A673 (cell line): ENCODE measurements around the gene MPZL2. TPM values are rescaled to one million over a fixed set of nuclear protein-coding genes. Genes with fewer than 3 reads are reported as not detected.

ENCODE experiments used
- BruUV-seq: library from RNA; stranded (reverse); fragments of 400-500 nt; replicated peaks from 2 replicates; lab custom pipeline; 2021; lab: Mats Ljungman, UMichigan
- CTCF ChIA-PET: fragments of 300-600 bp; sonication (Branson Sonifier 250); formaldehyde crosslinking; loops from one replicate; lab custom pipeline; 2022; ENCODE audit warnings: antibody characterized with exemption; lab: Charles Lee
- POLR2A ChIA-PET: fragments of 300-600 bp; sonication (Branson Sonifier 250); formaldehyde crosslinking; loops from one replicate; lab custom pipeline; 2022; ENCODE audit warnings: antibody characterized with exemption; ENCODE audit not compliant: low non-redundant PET; lab: Charles Lee
- DNase-seq: peaks from one replicate; pipeline ENCODE4 v3.0.0-alpha.2; 2015; ENCODE audit warnings: low spot score
- H3K27ac ChIP-seq: fragments of 200-600 bp; sonication (generic); 2 replicates; pipeline ENCODE4 v1.5.1; 2016; ENCODE audit warnings: mixed run types, low read depth, mild to moderate bottlenecking, mixed read lengths, antibody characterized with exemption, low read length; ENCODE audit not compliant: poor library complexity, severe bottlenecking
- H3K27me3 ChIP-seq: fragments of 200-600 bp; sonication (generic); replicated peaks from 2 replicates; pipeline ENCODE4 v1.6.1; 2017; ENCODE audit warnings: mixed run types, low read depth, mild to moderate bottlenecking, mixed read lengths, antibody characterized with exemption, low read length; ENCODE audit not compliant: insufficient read depth, poor library complexity
- H3K36me3 ChIP-seq: fragments of 200-600 bp; sonication (generic); 2 replicates; pipeline ENCODE4 v1.6.1; 2016; ENCODE audit warnings: mixed run types, mild to moderate bottlenecking, mixed read lengths, antibody characterized with exemption, low read length; ENCODE audit not compliant: insufficient read depth, poor library complexity, severe bottlenecking
- H3K4me1 ChIP-seq: fragments of 200-600 bp; sonication (generic); 2 replicates; pipeline ENCODE4 v1.6.1; 2017; ENCODE audit warnings: mixed run types, mild to moderate bottlenecking, mixed read lengths, antibody characterized with exemption, low read length; ENCODE audit not compliant: insufficient read depth, poor library complexity, severe bottlenecking
- H3K4me3 ChIP-seq: fragments of 200-600 bp; sonication (generic); 2 replicates; pipeline ENCODE4 v1.5.1; 2016; ENCODE audit warnings: low read depth, mixed run types, mild to moderate bottlenecking, mixed read lengths, low read length; ENCODE audit not compliant: poor library complexity, severe bottlenecking
- H3K9me3 ChIP-seq: fragments of 200-600 bp; sonication (generic); 2 replicates; pipeline ENCODE4 v1.6.1; 2016; ENCODE audit warnings: mixed run types, low read depth, mild to moderate bottlenecking, mixed read lengths, antibody characterized with exemption, low read length; ENCODE audit not compliant: poor library complexity, severe bottlenecking
- EZH2 ChIP-seq: fragments of 200-600 bp; sonication (generic); IDR thresholded peaks from 2 replicates; pipeline ENCODE4 v1.6.1; 2017; ENCODE audit warnings: borderline replicate concordance, low read depth, mild to moderate bottlenecking, mixed read lengths, antibody characterized with exemption, low read length; ENCODE audit not compliant: poor library complexity, severe bottlenecking
- intact Hi-C: fragments of 100-400 bp; cut with micrococcal nuclease; formaldehyde crosslinking; loops from one replicate; pipeline ENCODE4 v1.10.0; 2022; ENCODE audit not compliant: unreplicated experiment
- total RNA-seq: library from RNA; stranded (reverse); gene quantifications from 2 replicates; pipeline ENCODE4 v1.2.3, GENCODE V29; 2021
- TF ChIP-seq, protein P1 (sequence below): fragments of 300-800, 200-600 bp; sonication (generic); conservative IDR thresholded peaks from 2 replicates; pipeline ENCODE4 v1.5.1; 2017; ENCODE audit warnings: low read depth, mild to moderate bottlenecking, antibody characterized with exemption, low read length, moderate library complexity, mixed read lengths

The MPZL2 gene
- total RNA-seq, 1 experiment from 2014 or later: not detected

DNA sequence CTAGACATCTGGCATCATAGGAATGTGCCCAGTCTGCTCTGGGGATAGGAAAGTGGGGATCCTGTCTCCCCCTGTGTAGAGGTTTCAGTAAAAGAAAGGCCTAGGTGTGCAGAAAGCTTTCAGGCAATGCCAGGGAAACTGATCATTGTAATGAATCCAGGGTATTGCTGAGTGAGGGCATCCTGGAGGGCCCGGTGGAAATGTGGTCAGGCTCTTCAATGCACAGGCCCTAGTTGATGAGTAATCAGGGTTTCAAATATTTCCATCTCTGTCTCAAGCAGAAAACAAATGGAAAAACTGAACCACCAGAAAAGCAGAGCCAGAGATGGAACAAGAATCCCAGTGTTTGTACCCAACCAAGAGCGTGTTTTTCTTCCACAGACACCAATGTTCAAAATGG is 42.5 kb upstream of the MPZL2 start:
- peaks cover 33% of the 10 kb centered on the region for H3K27me3 ChIP-seq
- no TSS peak for BruUV-seq
- H3K4me1 ChIP-seq: no peaks in the 10 kb centered on the region
- H3K4me3 ChIP-seq: no peak overlapping the region
- H3K36me3 ChIP-seq: no peaks in the 10 kb centered on the region
- intact Hi-C loops: no loop called here
- H3K27ac ChIP-seq: no peak overlapping the region
- ChIA-PET CTCF (no interaction called here), POLR2A (no interaction called here)
- no peak for DNase-seq
- H3K9me3 ChIP-seq: no peaks in the 10 kb centered on the region
- TF ChIP-seq, protein P1, sequence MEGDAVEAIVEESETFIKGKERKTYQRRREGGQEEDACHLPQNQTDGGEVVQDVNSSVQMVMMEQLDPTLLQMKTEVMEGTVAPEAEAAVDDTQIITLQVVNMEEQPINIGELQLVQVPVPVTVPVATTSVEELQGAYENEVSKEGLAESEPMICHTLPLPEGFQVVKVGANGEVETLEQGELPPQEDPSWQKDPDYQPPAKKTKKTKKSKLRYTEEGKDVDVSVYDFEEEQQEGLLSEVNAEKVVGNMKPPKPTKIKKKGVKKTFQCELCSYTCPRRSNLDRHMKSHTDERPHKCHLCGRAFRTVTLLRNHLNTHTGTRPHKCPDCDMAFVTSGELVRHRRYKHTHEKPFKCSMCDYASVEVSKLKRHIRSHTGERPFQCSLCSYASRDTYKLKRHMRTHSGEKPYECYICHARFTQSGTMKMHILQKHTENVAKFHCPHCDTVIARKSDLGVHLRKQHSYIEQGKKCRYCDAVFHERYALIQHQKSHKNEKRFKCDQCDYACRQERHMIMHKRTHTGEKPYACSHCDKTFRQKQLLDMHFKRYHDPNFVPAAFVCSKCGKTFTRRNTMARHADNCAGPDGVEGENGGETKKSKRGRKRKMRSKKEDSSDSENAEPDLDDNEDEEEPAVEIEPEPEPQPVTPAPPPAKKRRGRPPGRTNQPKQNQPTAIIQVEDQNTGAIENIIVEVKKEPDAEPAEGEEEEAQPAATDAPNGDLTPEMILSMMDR: no peak
- TF ChIP-seq EZH2: no peak

DNA sequence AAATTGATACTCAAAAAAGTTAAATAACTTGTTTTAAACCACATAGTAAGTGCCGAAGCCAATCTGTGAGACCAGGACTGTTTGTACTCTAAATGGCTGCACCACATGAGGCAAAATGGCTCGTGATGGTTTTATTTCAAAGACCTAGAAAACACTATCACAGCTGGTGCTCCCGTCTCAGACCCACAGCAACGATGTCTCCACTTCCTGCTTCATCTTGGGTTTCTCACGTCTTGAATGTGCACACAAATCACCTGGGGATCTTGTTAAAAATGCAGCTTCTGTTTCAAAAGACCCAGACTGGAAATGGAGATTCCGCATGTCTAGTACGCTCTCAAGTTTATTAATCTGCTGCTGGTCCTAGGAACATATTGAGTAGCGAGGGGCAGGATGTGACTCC is 41.6 kb upstream of the MPZL2 start:
- Histone ChIP-seq H3K27me3 (peaks cover 41% of the 10 kb centered on the region), H3K4me3 (no peak overlapping the region), H3K27ac (no peak overlapping the region), H3K36me3 (no peaks in the 10 kb centered on the region), H3K4me1 (no peaks in the 10 kb centered on the region), H3K9me3 (no peaks in the 10 kb centered on the region)
- DNase-seq: no peak
- ChIA-PET POLR2A (interaction anchor here (0.6 kb wide), 1 partner anchor 255 kb away, joined by 3 read pairs; no protein-coding TSS in a partner anchor), CTCF (no interaction called here)
- TF ChIP-seq, protein P1: no peak
- TF ChIP-seq EZH2: no peak
- intact Hi-C loops: no loop called here
- BruUV-seq: no TSS peak

DNA sequence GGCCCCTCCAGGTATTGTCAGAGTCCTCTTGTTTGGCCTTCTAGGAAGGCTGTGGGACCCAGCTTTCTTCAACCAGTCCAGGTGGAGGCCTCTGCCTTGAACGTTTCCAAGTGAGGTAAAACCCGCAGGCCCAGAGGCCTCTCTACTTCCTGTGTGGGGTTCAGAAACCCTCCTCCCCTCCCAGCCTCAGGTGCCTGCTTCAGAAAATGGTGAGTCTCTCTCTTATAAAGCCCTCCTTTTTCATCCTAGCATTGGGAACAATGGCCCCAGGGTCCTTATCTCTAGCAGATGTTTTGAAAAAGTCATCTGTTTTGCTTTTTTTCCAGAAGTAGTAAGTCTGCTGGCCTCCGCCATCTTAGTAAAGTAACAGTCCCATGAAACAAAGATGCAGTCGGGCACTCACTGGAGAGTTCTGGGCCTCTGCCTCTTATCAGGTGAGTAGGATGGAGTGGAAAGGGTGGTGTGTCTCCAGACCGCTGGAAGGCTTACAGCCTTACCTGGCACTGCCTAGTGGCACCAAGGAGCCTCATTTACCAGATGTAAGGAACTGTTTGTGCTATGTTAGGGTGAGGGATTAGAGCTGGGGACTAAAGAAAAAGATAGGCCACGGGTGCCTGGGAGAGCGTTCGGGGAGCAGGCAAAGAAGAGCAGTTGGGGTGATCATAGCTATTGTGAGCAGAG is 40.6 kb upstream of the MPZL2 start, which contains the start of gene CD3E:
Gene CD3E (plus strand): TSS at position 163 of the 681 bp plus-strand sequence. CDS start 223 bp downstream, at position 386.
- BruUV-seq: no TSS peak
- Histone ChIP-seq H3K4me1 (no peaks in the 10 kb centered on the region), H3K27ac (no peak within 1 kb of the TSS), H3K4me3 (no peak within 1 kb of the TSS), H3K36me3 (no peaks in the 10 kb centered on the region), H3K27me3 (peaks cover 46% of the 10 kb centered on the region), H3K9me3 (no peaks in the 10 kb centered on the region)
- intact Hi-C loops: no loop called here
- POLR2A ChIA-PET: interaction anchor here (0.6 kb wide), 1 partner anchor 256 kb away, joined by 3 read pairs; no protein-coding TSS in a partner anchor
- TF ChIP-seq EZH2: no peak
- TF ChIP-seq, protein P1: no peak
- no peak for DNase-seq
- CTCF ChIA-PET: no interaction called here
